ENCODE results near the gene HDAC2.

HDAC2 gene

DNA sequence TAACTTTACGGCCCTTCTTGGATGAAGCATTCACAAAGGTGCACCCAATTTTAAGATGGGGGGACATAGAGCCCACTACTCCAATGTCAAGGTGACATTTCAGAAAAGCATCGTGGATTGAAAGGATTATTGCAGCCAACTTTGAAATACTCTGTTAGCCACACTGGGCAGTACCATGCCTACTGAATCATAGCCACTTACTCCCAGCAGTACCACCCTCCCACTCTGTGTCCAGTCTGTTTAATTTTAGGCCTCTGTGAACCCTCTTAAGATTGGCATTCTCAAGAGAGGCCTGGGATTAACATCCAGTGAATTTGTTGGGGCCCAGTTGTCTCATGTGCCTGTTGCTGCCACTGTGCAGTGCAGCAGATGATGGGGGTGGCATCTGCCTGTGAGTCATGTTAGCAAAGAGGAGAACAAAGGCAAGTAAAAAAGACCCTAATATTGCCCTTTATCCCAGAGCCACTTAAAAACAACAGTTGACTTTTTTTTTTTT is 11.2 kb upstream of the HDAC2 start:
- Histone ChIP-seq H3K4me2 (ENCODE audit: low read depth, low read length, poor library complexity, severe bottlenecking) (no peak overlapping the region), H2AFZ (ENCODE audit: low read length) (no peak overlapping the region), H3K9me2 (replicated peaks; ENCODE audit: low read depth, low read length) (no peaks in the 10 kb centered on the region), H3K27me3 (ENCODE audit: insufficient read depth, low read length, poor library complexity, severe bottlenecking) (no peaks in the 10 kb centered on the region), H3K9me3 (ENCODE audit: insufficient read depth, low read depth, low read length) (no peaks in the 10 kb centered on the region), H3K9ac (ENCODE audit: low read depth, low read length, poor library complexity, severe bottlenecking) (no peak overlapping the region), H3K79me2 (ENCODE audit: insufficient read depth, low read length) (no peaks in the 10 kb centered on the region), H3K4me3 (ENCODE audit: low read length, poor library complexity, severe bottlenecking) (no peak overlapping the region), H3F3A (ENCODE audit: low read depth) (no peaks in the 10 kb centered on the region), H3K36me3 (ENCODE audit: insufficient read depth, low read length) (no peaks in the 10 kb centered on the region), H3K4me1 (ENCODE audit: insufficient read depth, low read length, poor library complexity, severe bottlenecking) (no peaks in the 10 kb centered on the region), H4K20me1 (ENCODE audit: insufficient read depth, low read length, poor library complexity, severe bottlenecking) (no peaks in the 10 kb centered on the region)
- TF ChIP-seq EZH2phosphoT487 (IDR thresholded peaks at IDR 0.05; ENCODE audit: borderline replicate concordance) (no peak), CTCF (conservative IDR thresholded peaks at IDR 0.05; ENCODE audit: low read length) (no peak)

- H3K4me2 ChIP-seq (ENCODE audit: low read depth, low read length, poor library complexity, severe bottlenecking): no peak overlapping the region
- H3K9me2 ChIP-seq (replicated peaks; ENCODE audit: low read depth, low read length): no peaks in the 10 kb centered on the region
- no peaks in the 10 kb centered on the region for H3K27me3 ChIP-seq (ENCODE audit: insufficient read depth, low read length, poor library complexity, severe bottlenecking)
- no peaks in the 10 kb centered on the region for H3K9me3 ChIP-seq (ENCODE audit: insufficient read depth, low read depth, low read length)
- no peak overlapping the region for H3K4me3 ChIP-seq (ENCODE audit: low read length, poor library complexity, severe bottlenecking)
- H3K79me2 ChIP-seq (ENCODE audit: insufficient read depth, low read length): no peaks in the 10 kb centered on the region
- peak; percentile 76 for TF ChIP-seq CTCF (conservative IDR thresholded peaks at IDR 0.05; ENCODE audit: low read length)
- TF ChIP-seq EZH2phosphoT487 (IDR thresholded peaks at IDR 0.05; ENCODE audit: borderline replicate concordance): no peak
- H4K20me1 ChIP-seq (ENCODE audit: insufficient read depth, low read length, poor library complexity, severe bottlenecking): no peaks in the 10 kb centered on the region
- no peaks in the 10 kb centered on the region for H3K36me3 ChIP-seq (ENCODE audit: insufficient read depth, low read length)
- H3F3A ChIP-seq (ENCODE audit: low read depth): no peaks in the 10 kb centered on the region
- no peak overlapping the region for H2AFZ ChIP-seq (ENCODE audit: low read length)
- no peaks in the 10 kb centered on the region for H3K4me1 ChIP-seq (ENCODE audit: insufficient read depth, low read length, poor library complexity, severe bottlenecking)
- no peak overlapping the region for H3K9ac ChIP-seq (ENCODE audit: low read depth, low read length, poor library complexity, severe bottlenecking)
Measured at GRCh38 chr6:113980937-113981554, 10.1 kb upstream of the HDAC2 start.

DNA sequence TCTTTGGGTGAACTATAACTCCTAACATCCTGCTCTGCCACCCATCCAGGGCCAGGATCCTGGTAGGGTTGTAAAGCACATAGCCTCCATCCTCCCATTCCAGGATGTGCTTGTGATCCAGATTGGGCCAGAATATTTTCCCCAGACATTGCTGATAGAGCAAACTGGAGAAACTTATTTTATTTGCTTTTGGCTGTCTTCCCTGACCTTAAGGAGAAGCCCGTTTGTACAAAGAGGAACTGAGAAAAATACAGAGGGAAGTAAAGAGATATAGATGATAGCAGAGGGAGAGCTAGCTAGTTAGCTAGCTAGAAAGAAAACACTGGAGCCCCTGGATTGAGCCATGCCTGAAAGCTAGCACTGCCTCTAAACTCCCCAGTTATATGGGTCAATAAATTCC is 9.0 kb upstream of the HDAC2 start:
- TF ChIP-seq CTCF (conservative IDR thresholded peaks at IDR 0.05; ENCODE audit: low read length) (no peak), EZH2phosphoT487 (IDR thresholded peaks at IDR 0.05; ENCODE audit: borderline replicate concordance) (no peak)
- H2AFZ ChIP-seq (ENCODE audit: low read length): no peak overlapping the region
- H3K4me1 ChIP-seq (ENCODE audit: insufficient read depth, low read length, poor library complexity, severe bottlenecking): no peaks in the 10 kb centered on the region
- no peaks in the 10 kb centered on the region for H3F3A ChIP-seq (ENCODE audit: low read depth)
- no peaks in the 10 kb centered on the region for H3K27me3 ChIP-seq (ENCODE audit: insufficient read depth, low read length, poor library complexity, severe bottlenecking)
- H3K36me3 ChIP-seq (ENCODE audit: insufficient read depth, low read length): no peaks in the 10 kb centered on the region
- H3K4me2 ChIP-seq (ENCODE audit: low read depth, low read length, poor library complexity, severe bottlenecking): no peak overlapping the region
- no peak overlapping the region for H3K9ac ChIP-seq (ENCODE audit: low read depth, low read length, poor library complexity, severe bottlenecking)
- H3K79me2 ChIP-seq (ENCODE audit: insufficient read depth, low read length): no peaks in the 10 kb centered on the region
- no peaks in the 10 kb centered on the region for H3K9me3 ChIP-seq (ENCODE audit: insufficient read depth, low read depth, low read length)
- H4K20me1 ChIP-seq (ENCODE audit: insufficient read depth, low read length, poor library complexity, severe bottlenecking): no peaks in the 10 kb centered on the region
- H3K9me2 ChIP-seq (replicated peaks; ENCODE audit: low read depth, low read length): no peaks in the 10 kb centered on the region
- no peak overlapping the region for H3K4me3 ChIP-seq (ENCODE audit: low read length, poor library complexity, severe bottlenecking)

Data from Loucy (cell line).